GM12878 (cell line): ENCODE results near the gene PUSL1. TPM values are rescaled to one million over a fixed set of nuclear protein-coding genes. Genes with fewer than 3 reads are reported as not detected.
A peak's percentile ranks its signal among the peaks of the same experiment; 100 is the strongest.

Experiments
- CREB1 ChIP-seq: IDR thresholded peaks from 2 replicates; pipeline ENCODE4 v1.6.1; 2012; ENCODE audit warnings: low read depth, mild to moderate bottlenecking, inconsistent platforms
- ESRRA ChIP-seq: IDR thresholded peaks from 2 replicates; pipeline ENCODE4 v1.6.1; 2012; ENCODE audit warnings: mild to moderate bottlenecking, low read length, improper control_type of control experiment
- HCFC1 ChIP-seq: fragments of 150-350 bp; IDR thresholded peaks from 2 replicates; pipeline ENCODE4 v1.6.1; 2014; ENCODE audit warnings: low read length
- PAX8 ChIP-seq: fragments of 450-650 bp; IDR thresholded peaks from 2 replicates; pipeline ENCODE4 v1.6.1; 2017; ENCODE audit warnings: mild to moderate bottlenecking, moderate library complexity
- RELA ChIP-seq: fragments of 450-650 bp; IDR thresholded peaks from 2 replicates; pipeline ENCODE4 v1.8.0; 2014; ENCODE audit warnings: borderline replicate concordance; ENCODE audit not compliant: partially characterized antibody
- RFX5 ChIP-seq: IDR thresholded peaks from 2 replicates; pipeline ENCODE4 v1.6.1; 2011; ENCODE audit warnings: low read depth, low read length, improper control_type of control experiment
- STAT3 ChIP-seq: IDR thresholded peaks from 2 replicates; pipeline ENCODE4 v1.6.1; 2011; ENCODE audit warnings: low read depth, low read length, improper control_type of control experiment
- TARDBP ChIP-seq: IDR thresholded peaks from 2 replicates; pipeline ENCODE4 v1.6.1; 2016; ENCODE audit warnings: borderline replicate concordance
- TBL1XR1 ChIP-seq: IDR thresholded peaks from 2 replicates; pipeline ENCODE4 v1.6.1; 2012; ENCODE audit warnings: low read depth, low read length, improper control_type of control experiment
- WRNIP1 ChIP-seq: IDR thresholded peaks from 2 replicates; pipeline ENCODE4 v1.6.1; 2011; ENCODE audit warnings: low read depth, low read length, improper control_type of control experiment, borderline replicate concordance
- ZBED1 ChIP-seq: IDR thresholded peaks from 2 replicates; pipeline ENCODE4 v1.6.1; 2016; ENCODE audit warnings: borderline replicate concordance
- ZSCAN29 ChIP-seq: fragments of 450-650 bp; IDR thresholded peaks from 2 replicates; pipeline ENCODE4 v1.6.1; 2017; ENCODE audit warnings: mild to moderate bottlenecking, moderate library complexity
- polyA plus RNA-seq, 11 experiments: library from polyadenylated mRNA; depleted of rRNA in 4 of 11; unstranded in 6 of 11; stranded (reverse) in 5 of 11; fragments of >200 nt; fragmentation: Nextera tagmentation in 4 of 11; fragmentation: Illumina TruSeq in 1 of 11; extraction: Ambion mirVana in 4 of 11; extraction: Trizol in 1 of 11; gene quantifications; 1 replicate in 1 of 11; 2 replicates in 10 of 11; pipeline versions ENCODE4 v1.2.1 to v1.2.3, GENCODE V29; 2011 to 2016; ENCODE audit warnings: inconsistent platforms in 2 of 11, missing spikeins in 2 of 11, low read depth in 1 of 11
- total RNA-seq, 4 experiments: library from RNA; depleted of rRNA in 3 of 4; stranded (reverse); fragments of >200 nt in 3 of 4; fragmentation: Illumina TruSeq in 1 of 4; extraction: Trizol in 1 of 4; gene quantifications; 2 replicates each; pipeline versions ENCODE4 v1.2.1 to v1.2.3, GENCODE V29; 2013 to 2021
- TF ChIP-seq, protein P1 (sequence below): fragments of 450-650 bp; IDR thresholded peaks from 2 replicates; pipeline ENCODE4 v1.6.1; 2017; ENCODE audit warnings: mild to moderate bottlenecking, moderate library complexity
- TF ChIP-seq, protein P2 (sequence below): IDR thresholded peaks from 2 replicates; pipeline ENCODE4 v1.6.1; 2012; ENCODE audit warnings: low read depth, low read length, improper control_type of control experiment
- TF ChIP-seq, protein P3 (sequence below): fragments of 450-650 bp; IDR thresholded peaks from 2 replicates; pipeline ENCODE4 v1.6.1; 2017; ENCODE audit warnings: antibody characterized with exemption, mild to moderate bottlenecking, moderate library complexity
- TF ChIP-seq, protein P4 (sequence below): fragments of 450-650 bp; IDR thresholded peaks from 2 replicates; pipeline ENCODE4 v1.6.1; 2018; ENCODE audit warnings: borderline replicate concordance, mild to moderate bottlenecking; ENCODE audit not compliant: partially characterized antibody
- TF ChIP-seq, protein P5 (sequence below): IDR thresholded peaks from 2 replicates; pipeline ENCODE4 v1.6.1; 2012; ENCODE audit warnings: low read depth, low read length, improper control_type of control experiment

The PUSL1 gene
- total and polyA plus RNA-seq, 10 of the 15 experiments (the other 5 are each of a cell fraction or from before 2014, with no cell fraction given), result 0.16 to 28.4 (median 15.1) TPM

DNA sequence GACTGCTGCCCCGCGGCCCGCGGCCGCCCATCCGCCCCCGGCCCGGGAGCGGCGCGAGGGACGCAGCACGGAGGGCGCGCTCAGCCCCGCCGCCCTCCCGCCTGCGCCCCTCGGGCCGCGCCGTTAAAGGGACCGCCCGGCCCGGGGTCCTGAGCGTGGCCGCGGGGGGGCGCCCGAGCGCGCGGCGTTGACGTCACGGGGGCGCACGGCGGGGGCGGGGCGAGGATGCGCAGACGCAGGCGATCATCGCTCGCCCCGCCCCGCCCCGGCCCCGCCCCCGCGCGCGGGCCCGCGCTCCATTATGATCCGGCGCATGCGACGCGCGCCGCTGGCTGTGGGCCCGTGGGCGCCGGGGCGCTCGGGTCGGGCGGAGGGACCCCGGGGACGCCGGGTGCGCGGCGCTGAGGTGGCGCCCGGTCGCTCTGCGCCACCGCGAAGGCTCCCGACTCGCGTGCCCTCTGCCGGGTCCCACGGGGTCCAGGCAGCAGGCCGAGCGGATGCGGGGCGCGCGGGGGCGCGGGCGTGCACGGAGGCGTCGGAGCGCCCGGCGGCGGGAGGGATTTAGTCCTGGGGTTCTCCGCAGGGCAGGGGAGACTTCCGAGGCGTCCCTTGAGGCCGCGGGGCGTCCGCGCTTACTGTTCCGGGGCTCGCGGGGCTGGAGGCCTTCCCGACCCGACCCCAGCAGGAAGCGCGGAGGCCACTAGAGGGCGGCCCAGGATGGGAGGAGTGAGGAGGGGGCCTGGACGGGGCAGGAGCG, 41.0 kb downstream of the PUSL1 start, which contains the start of gene DVL1 (continued):
- TF ChIP-seq, protein P1, sequence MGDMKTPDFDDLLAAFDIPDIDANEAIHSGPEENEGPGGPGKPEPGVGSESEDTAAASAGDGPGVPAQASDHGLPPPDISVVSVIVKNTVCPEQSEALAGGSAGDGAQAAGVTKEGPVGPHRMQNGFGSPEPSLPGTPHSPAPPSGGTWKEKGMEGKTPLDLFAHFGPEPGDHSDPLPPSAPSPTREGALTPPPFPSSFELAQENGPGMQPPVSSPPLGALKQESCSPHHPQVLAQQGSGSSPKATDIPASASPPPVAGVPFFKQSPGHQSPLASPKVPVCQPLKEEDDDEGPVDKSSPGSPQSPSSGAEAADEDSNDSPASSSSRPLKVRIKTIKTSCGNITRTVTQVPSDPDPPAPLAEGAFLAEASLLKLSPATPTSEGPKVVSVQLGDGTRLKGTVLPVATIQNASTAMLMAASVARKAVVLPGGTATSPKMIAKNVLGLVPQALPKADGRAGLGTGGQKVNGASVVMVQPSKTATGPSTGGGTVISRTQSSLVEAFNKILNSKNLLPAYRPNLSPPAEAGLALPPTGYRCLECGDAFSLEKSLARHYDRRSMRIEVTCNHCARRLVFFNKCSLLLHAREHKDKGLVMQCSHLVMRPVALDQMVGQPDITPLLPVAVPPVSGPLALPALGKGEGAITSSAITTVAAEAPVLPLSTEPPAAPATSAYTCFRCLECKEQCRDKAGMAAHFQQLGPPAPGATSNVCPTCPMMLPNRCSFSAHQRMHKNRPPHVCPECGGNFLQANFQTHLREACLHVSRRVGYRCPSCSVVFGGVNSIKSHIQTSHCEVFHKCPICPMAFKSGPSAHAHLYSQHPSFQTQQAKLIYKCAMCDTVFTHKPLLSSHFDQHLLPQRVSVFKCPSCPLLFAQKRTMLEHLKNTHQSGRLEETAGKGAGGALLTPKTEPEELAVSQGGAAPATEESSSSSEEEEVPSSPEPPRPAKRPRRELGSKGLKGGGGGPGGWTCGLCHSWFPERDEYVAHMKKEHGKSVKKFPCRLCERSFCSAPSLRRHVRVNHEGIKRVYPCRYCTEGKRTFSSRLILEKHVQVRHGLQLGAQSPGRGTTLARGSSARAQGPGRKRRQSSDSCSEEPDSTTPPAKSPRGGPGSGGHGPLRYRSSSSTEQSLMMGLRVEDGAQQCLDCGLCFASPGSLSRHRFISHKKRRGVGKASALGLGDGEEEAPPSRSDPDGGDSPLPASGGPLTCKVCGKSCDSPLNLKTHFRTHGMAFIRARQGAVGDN, result peak; percentile 70
- TF ChIP-seq HCFC1, result peak; percentile 28; the same call in 1 of the 2 replicates
- peak; percentile 15; the same call in 1 of the 2 replicates for TF ChIP-seq TARDBP
- no peak for TF ChIP-seq ESRRA
- TF ChIP-seq RFX5, result no peak
- 0 out of 2 replicates have a peak, but pooled peaks have one; percentile 62 for TF ChIP-seq ZSCAN29
- TF ChIP-seq PAX8, result no peak
- TF ChIP-seq, protein P2, sequence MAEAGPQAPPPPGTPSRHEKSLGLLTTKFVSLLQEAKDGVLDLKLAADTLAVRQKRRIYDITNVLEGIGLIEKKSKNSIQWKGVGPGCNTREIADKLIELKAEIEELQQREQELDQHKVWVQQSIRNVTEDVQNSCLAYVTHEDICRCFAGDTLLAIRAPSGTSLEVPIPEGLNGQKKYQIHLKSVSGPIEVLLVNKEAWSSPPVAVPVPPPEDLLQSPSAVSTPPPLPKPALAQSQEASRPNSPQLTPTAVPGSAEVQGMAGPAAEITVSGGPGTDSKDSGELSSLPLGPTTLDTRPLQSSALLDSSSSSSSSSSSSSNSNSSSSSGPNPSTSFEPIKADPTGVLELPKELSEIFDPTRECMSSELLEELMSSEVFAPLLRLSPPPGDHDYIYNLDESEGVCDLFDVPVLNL, result no peak
- TF ChIP-seq WRNIP1, result no peak
- no peak for TF ChIP-seq ZBED1
- TF ChIP-seq, protein P3, sequence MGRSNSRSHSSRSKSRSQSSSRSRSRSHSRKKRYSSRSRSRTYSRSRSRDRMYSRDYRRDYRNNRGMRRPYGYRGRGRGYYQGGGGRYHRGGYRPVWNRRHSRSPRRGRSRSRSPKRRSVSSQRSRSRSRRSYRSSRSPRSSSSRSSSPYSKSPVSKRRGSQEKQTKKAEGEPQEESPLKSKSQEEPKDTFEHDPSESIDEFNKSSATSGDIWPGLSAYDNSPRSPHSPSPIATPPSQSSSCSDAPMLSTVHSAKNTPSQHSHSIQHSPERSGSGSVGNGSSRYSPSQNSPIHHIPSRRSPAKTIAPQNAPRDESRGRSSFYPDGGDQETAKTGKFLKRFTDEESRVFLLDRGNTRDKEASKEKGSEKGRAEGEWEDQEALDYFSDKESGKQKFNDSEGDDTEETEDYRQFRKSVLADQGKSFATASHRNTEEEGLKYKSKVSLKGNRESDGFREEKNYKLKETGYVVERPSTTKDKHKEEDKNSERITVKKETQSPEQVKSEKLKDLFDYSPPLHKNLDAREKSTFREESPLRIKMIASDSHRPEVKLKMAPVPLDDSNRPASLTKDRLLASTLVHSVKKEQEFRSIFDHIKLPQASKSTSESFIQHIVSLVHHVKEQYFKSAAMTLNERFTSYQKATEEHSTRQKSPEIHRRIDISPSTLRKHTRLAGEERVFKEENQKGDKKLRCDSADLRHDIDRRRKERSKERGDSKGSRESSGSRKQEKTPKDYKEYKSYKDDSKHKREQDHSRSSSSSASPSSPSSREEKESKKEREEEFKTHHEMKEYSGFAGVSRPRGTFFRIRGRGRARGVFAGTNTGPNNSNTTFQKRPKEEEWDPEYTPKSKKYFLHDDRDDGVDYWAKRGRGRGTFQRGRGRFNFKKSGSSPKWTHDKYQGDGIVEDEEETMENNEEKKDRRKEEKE, result 0 out of 2 replicates have a peak, but pooled peaks have one; percentile 60
- TF ChIP-seq CREB1, result peak; percentile 83
- TF ChIP-seq, protein P4, sequence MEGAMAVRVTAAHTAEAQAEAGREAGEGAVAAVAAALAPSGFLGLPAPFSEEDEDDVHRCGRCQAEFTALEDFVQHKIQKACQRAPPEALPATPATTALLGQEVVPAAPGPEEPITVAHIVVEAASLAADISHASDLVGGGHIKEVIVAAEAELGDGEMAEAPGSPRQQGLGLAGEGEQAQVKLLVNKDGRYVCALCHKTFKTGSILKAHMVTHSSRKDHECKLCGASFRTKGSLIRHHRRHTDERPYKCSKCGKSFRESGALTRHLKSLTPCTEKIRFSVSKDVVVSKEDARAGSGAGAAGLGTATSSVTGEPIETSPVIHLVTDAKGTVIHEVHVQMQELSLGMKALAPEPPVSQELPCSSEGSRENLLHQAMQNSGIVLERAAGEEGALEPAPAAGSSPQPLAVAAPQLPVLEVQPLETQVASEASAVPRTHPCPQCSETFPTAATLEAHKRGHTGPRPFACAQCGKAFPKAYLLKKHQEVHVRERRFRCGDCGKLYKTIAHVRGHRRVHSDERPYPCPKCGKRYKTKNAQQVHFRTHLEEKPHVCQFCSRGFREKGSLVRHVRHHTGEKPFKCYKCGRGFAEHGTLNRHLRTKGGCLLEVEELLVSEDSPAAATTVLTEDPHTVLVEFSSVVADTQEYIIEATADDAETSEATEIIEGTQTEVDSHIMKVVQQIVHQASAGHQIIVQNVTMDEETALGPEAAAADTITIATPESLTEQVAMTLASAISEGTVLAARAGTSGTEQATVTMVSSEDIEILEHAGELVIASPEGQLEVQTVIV, result no peak
- no peak for TF ChIP-seq RELA
- TF ChIP-seq STAT3, result no peak
- TF ChIP-seq, protein P5, sequence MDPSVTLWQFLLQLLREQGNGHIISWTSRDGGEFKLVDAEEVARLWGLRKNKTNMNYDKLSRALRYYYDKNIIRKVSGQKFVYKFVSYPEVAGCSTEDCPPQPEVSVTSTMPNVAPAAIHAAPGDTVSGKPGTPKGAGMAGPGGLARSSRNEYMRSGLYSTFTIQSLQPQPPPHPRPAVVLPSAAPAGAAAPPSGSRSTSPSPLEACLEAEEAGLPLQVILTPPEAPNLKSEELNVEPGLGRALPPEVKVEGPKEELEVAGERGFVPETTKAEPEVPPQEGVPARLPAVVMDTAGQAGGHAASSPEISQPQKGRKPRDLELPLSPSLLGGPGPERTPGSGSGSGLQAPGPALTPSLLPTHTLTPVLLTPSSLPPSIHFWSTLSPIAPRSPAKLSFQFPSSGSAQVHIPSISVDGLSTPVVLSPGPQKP, result no peak
- no peak for TF ChIP-seq TBL1XR1
